Activated B cell treated with CpG ODN at 0.5 μM for 24 hours (primary cell): ENCODE measurements around the gene UNC119B. TPM values are rescaled to one million over a fixed set of nuclear protein-coding genes. Genes with fewer than 3 reads are reported as not detected.

Source experiments
- ATAC-seq: fragments of 200-7000 bp; cut with Tn5 transposase; one replicate; pipeline ENCODE4 v1.10.0; 2021; ENCODE audit warnings: low read depth, mild to moderate bottlenecking, moderate library complexity
- CTCF ChIA-PET: fragments of 350-600 bp; sonication (Branson Sonifier 250); formaldehyde crosslinking; loops from one replicate; lab custom pipeline; 2021; ENCODE audit warnings: antibody characterized with exemption; lab: Charles Lee
- POLR2A ChIA-PET: fragments of 350-600 bp; sonication (Branson Sonifier 250); formaldehyde crosslinking; loops from one replicate; lab custom pipeline; 2021; ENCODE audit warnings: antibody characterized with exemption; lab: Charles Lee
- DNase-seq: peaks from one replicate; pipeline ENCODE4 v3.0.0; 2022
- H3K27ac Mint-ChIP-seq: one replicate; pipeline ENCODE4 v1.8.0; 2020; ENCODE audit warnings: mixed read lengths
- H3K27me3 Mint-ChIP-seq: one replicate; pipeline ENCODE4 v1.8.0; 2021; ENCODE audit warnings: mixed read lengths
- H3K36me3 Mint-ChIP-seq: one replicate; pipeline ENCODE4 v1.8.0; 2021; ENCODE audit warnings: low read depth, mixed read lengths
- H3K4me1 Mint-ChIP-seq: one replicate; pipeline ENCODE4 v1.8.0; 2021; ENCODE audit warnings: mixed read lengths
- H3K4me3 Mint-ChIP-seq: one replicate; pipeline ENCODE4 v1.8.0; 2020; ENCODE audit warnings: mild to moderate bottlenecking, mixed read lengths
- H3K9me3 Mint-ChIP-seq: one replicate; pipeline ENCODE4 v1.8.0; 2020; ENCODE audit warnings: mixed read lengths
- intact Hi-C: fragments of 100-400 bp; cut with micrococcal nuclease; formaldehyde crosslinking; loops from one replicate; pipeline ENCODE4 v1.15.1; 2024
- total RNA-seq: library from RNA; stranded (reverse); gene quantifications from 2 replicates; pipeline ENCODE4 v1.2.3, GENCODE V29; 2022
- TF ChIP-seq, protein P1 (sequence below): fragments of 200-600 bp; IDR thresholded peaks from one replicate; pipeline ENCODE4 v1.8.0; 2022; ENCODE audit warnings: antibody characterized with exemption, mild to moderate bottlenecking

The UNC119B gene
- total RNA-seq, 1 donor from 2014 or later = 18.5 TPM

DNA sequence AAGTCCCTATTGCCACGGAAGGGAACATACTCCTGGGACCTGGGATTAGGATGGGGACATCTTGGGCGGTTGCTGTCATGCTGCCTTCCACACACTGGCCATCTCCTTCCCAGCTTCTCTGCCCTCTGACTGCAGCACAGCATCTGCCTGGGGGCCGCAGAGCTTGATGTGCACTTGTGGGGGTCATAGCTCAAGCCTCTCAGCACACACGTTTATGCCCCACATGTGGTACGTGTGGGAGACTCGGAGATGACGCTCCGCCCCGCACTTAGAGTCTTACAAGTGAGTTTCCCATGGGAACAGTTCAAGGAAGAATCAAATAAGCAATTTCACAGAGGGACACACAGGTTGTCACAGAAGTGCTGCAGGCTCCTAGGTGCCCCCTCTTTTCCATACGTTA is 24.0 kb downstream of the UNC119B start:
- H3K9me3 Mint-ChIP-seq = no peaks in the 10 kb centered on the region
- no peak for ATAC-seq
- no peak overlapping the region for H3K27ac Mint-ChIP-seq
- no peaks in the 10 kb centered on the region for H3K4me1 Mint-ChIP-seq
- no peaks in the 10 kb centered on the region for H3K27me3 Mint-ChIP-seq
- intact Hi-C loops = no loop called here
- peaks cover 11% of the 10 kb centered on the region for H3K36me3 Mint-ChIP-seq
- H3K4me3 Mint-ChIP-seq = no peak overlapping the region
- TF ChIP-seq, protein P1, sequence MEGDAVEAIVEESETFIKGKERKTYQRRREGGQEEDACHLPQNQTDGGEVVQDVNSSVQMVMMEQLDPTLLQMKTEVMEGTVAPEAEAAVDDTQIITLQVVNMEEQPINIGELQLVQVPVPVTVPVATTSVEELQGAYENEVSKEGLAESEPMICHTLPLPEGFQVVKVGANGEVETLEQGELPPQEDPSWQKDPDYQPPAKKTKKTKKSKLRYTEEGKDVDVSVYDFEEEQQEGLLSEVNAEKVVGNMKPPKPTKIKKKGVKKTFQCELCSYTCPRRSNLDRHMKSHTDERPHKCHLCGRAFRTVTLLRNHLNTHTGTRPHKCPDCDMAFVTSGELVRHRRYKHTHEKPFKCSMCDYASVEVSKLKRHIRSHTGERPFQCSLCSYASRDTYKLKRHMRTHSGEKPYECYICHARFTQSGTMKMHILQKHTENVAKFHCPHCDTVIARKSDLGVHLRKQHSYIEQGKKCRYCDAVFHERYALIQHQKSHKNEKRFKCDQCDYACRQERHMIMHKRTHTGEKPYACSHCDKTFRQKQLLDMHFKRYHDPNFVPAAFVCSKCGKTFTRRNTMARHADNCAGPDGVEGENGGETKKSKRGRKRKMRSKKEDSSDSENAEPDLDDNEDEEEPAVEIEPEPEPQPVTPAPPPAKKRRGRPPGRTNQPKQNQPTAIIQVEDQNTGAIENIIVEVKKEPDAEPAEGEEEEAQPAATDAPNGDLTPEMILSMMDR = no peak
- ChIA-PET CTCF (no interaction called here), POLR2A (no interaction called here)
- no peak for DNase-seq

DNA sequence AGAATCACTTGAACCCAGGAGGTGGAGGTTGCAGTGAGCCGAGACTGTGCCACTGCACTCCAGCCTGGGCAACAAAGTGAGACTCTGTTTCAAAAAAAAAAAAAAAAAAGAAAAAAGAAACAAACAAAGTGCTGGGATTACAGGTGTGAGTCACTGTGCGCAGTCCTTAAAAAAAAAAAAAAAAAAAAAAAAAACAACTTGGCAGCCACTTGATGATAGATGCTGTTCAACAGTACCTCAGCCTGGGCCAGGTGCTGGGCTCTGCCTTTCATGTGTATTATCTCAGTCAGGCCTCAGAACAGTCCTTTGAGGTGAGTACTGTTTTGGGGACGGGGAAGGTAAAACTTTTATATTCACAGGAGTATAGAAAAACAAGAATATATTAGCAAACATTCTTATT is 24.9 kb downstream of the UNC119B start:
- DNase-seq = no peak
- H3K9me3 Mint-ChIP-seq = no peaks in the 10 kb centered on the region

GRCh38 chr12:120736404-120737331 is 26.4 kb downstream of the UNC119B start:
- Mint-ChIP-seq H3K4me1 (no peaks in the 10 kb centered on the region), H3K27me3 (no peaks in the 10 kb centered on the region), H3K9me3 (no peaks in the 10 kb centered on the region), H3K36me3 (no peaks in the 10 kb centered on the region), H3K4me3 (no peak overlapping the region), H3K27ac (no peak overlapping the region)
- DNase-seq = no peak
- no peak for ATAC-seq
- intact Hi-C loops = no loop called here
- ChIA-PET POLR2A (interaction anchor here (0.5 kb wide), 1 partner anchor 14 kb away, joined by 4 read pairs; no protein-coding TSS in a partner anchor), CTCF (no interaction called here)
- TF ChIP-seq, protein P1 = no peak

More for the DNA sequence above, 24.9 kb downstream of the UNC119B start:
- no peak overlapping the region for H3K4me3 Mint-ChIP-seq
- no peak overlapping the region for H3K27ac Mint-ChIP-seq
- no peaks in the 10 kb centered on the region for H3K4me1 Mint-ChIP-seq
- ChIA-PET POLR2A (interaction anchor here (0.7 kb wide), 1 partner anchor 131 kb away, joined by 5 read pairs; no protein-coding TSS in a partner anchor), CTCF (interaction anchor here (0.7 kb wide), 1 partner anchor 151 kb away, joined by 3 read pairs; no protein-coding TSS in a partner anchor)
- no peak for ATAC-seq
- TF ChIP-seq, protein P1 = no peak
- no peaks in the 10 kb centered on the region for H3K27me3 Mint-ChIP-seq
- peaks cover 6% of the 10 kb centered on the region for H3K36me3 Mint-ChIP-seq
- intact Hi-C loops = no loop called here

DNA sequence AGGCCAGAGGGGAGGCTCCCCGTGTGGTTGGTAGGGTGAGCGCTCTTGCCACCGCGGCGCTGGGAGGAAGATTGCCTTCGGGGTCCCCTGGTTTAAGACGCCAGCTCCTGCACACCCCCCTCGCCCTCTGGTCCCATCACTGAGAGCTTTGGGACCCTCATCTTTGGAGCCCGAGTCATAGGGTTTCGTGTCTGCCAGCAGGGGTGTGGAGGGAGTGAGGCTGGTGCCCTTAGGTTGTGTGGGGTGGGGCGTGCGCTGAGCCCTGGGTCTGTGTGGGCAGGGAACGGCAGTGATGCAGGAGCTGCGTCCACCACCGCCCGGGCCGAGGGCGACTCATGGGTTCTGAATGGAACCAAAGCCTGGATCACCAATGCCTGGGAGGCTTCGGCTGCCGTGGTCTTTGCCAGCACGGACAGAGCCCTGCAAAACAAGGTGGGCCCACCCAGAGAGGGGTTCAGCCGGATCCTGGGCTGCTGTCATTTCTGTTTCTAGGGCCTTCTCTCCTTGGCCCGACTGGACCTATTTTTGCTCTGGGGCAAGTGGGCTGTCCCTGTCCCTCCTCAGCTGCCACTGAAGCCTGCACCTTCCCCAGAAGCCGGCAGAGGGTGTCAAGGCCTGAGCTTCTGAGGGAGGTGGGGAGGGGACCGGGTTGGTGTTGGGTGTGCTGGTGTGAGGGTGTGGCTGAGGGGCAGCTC is 27.4 kb downstream of the UNC119B start:
- ChIA-PET CTCF (no interaction called here), POLR2A (no interaction called here)
- no peaks in the 10 kb centered on the region for H3K4me1 Mint-ChIP-seq
- H3K9me3 Mint-ChIP-seq = no peaks in the 10 kb centered on the region
- no peaks in the 10 kb centered on the region for H3K27me3 Mint-ChIP-seq
- no peak for ATAC-seq
- H3K4me3 Mint-ChIP-seq = no peak overlapping the region
- no peaks in the 10 kb centered on the region for H3K36me3 Mint-ChIP-seq
- TF ChIP-seq, protein P1 = no peak
- intact Hi-C loops = no loop called here
- no peak for DNase-seq
- no peak overlapping the region for H3K27ac Mint-ChIP-seq
